Testis (tissue), 3 donors: ENCODE measurements around the gene GOLGA5. TPM values are rescaled to one million over a fixed set of nuclear protein-coding genes. Genes with fewer than 3 reads are reported as not detected.
"Not testable (repeated sequence)": the region's sequence is repeated elsewhere in the genome, so short reads cannot be mapped to it uniquely, and the experiment has no call there.

Source experiments
- DNase-seq: peaks from one replicate; pipeline ENCODE4 v3.0.0-alpha.2; 2019
- H3K27ac ChIP-seq, 2 donors: fragments of 200-600 bp; sonication (generic); one replicate each; pipeline ENCODE4 v1.5.1; 2019
- H3K27me3 ChIP-seq: fragments of 200-600 bp; sonication (generic); one replicate; pipeline ENCODE4 v1.5.1; 2019
- H3K36me3 ChIP-seq: fragments of 200-600 bp; sonication (generic); one replicate; pipeline ENCODE4 v1.5.1; 2017; ENCODE audit warnings: low read depth; ENCODE audit errors: missing control alignments
- H3K4me1 ChIP-seq: fragments of 200-600 bp; sonication (generic); one replicate; pipeline ENCODE4 v1.5.1; 2019
- H3K4me3 ChIP-seq, 2 donors: fragments of 200-600 bp; sonication (generic); one replicate each; pipeline ENCODE4 v1.5.1; 2017 to 2019
- H3K9me3 ChIP-seq: fragments of 200-600 bp; sonication (generic); one replicate; pipeline ENCODE4 v1.5.1; 2017
- CTCF ChIP-seq, 3 experiments: fragments of 450-650 bp in 2 of 3; fragments of 200-600 bp in 1 of 3; sonication (generic) in 1 of 3; IDR thresholded peaks; one replicate each; pipeline ENCODE4 v1.5.1; 2016 to 2019; ENCODE audit warnings: antibody characterized with exemption in 3 of 3, mild to moderate bottlenecking in 2 of 3, moderate library complexity in 1 of 3
- POLR2A ChIP-seq: fragments of 450-650 bp; IDR thresholded peaks from one replicate; pipeline ENCODE4 v1.6.1; 2017; ENCODE audit warnings: antibody characterized with exemption, mild to moderate bottlenecking, moderate library complexity
- WGBS, 2 donors: methylation state at CpG; one replicate each; pipeline ENCODE4 v1.1.5; 2018; 5-methylcytosine and 5-hydroxymethylcytosine counted together
- intact Hi-C: fragments of 100-400 bp; cut with DNase I; formaldehyde crosslinking; loops from one replicate; pipeline ENCODE4 v1.15.1; 2023; ENCODE audit warnings: low total_unique reads
- polyA plus RNA-seq: library from polyadenylated mRNA; stranded (reverse); fragments of 350-450 nt; fragmentation: Illumina TruSeq; extraction: RNeasy Lipid Tissue Mini Kit (QIAGEN cat#74804); gene quantifications from one replicate; pipeline ENCODE4 v1.2.3, GENCODE V29; 2014; ENCODE audit warnings: low read depth, low replicate concordance; ENCODE audit not compliant: insufficient read depth
- total RNA-seq, 2 donors: library from RNA; depleted of rRNA; stranded (reverse); fragments of >200 nt; gene quantifications; one replicate each; pipeline ENCODE4 v1.2.3, GENCODE V29; 2016

Gene GOLGA5
- total and polyA plus RNA-seq, 3 donors from 2014 or later = 46.8 to 92.0 (median 78.2) TPM

GRCh38 chr14:92847278-92847677 is 53.2 kb downstream of the GOLGA5 start:
- Histone ChIP-seq H3K27me3 (no peaks in the 10 kb centered on the region), H3K4me1 (no peaks in the 10 kb centered on the region), H3K4me3 (no peak overlapping the region), H3K27ac (no peak overlapping the region), H3K9me3 (no peaks in the 10 kb centered on the region), H3K36me3 (no peaks in the 10 kb centered on the region)
- WGBS, 2 donors = 69 to 72% methylated on average over 6 of the region's 6 CpGs
- TF ChIP-seq POLR2A = no peak
- TF ChIP-seq CTCF (IDR thresholded peaks at IDR 0.05) = no peak
- intact Hi-C loops = no loop called here
- DNase-seq = no peak

- H3K27ac ChIP-seq = no peak overlapping the region
- no peak for DNase-seq
- TF ChIP-seq CTCF (IDR thresholded peaks at IDR 0.05) = no peak
- TF ChIP-seq POLR2A = no peak
- WGBS, 2 donors = 68 to 77% methylated on average over 2 of the region's 2 CpGs
- H3K4me3 ChIP-seq = no peak overlapping the region
- H3K27me3 ChIP-seq = no peaks in the 10 kb centered on the region
- intact Hi-C loops = no loop called here
- H3K36me3 ChIP-seq = no peaks in the 10 kb centered on the region
- no peaks in the 10 kb centered on the region for H3K4me1 ChIP-seq
- H3K9me3 ChIP-seq = no peaks in the 10 kb centered on the region
Observed at GRCh38 chr14:92847749-92848148, 53.6 kb downstream of the GOLGA5 start.

- no peak for DNase-seq
- H3K9me3 ChIP-seq = no peaks in the 10 kb centered on the region
- no peaks in the 10 kb centered on the region for H3K27me3 ChIP-seq
- no peak overlapping the region for H3K27ac ChIP-seq
- H3K4me1 ChIP-seq = no peaks in the 10 kb centered on the region
- 58 to 69% methylated on average over 4 of the region's 4 CpGs for WGBS, 2 donors
- intact Hi-C loops = no loop called here
- TF ChIP-seq POLR2A = no peak
- no peak for TF ChIP-seq CTCF (IDR thresholded peaks at IDR 0.05)
- no peaks in the 10 kb centered on the region for H3K36me3 ChIP-seq
- H3K4me3 ChIP-seq = no peak overlapping the region
Observed at GRCh38 chr14:92848887-92849286, 54.8 kb downstream of the GOLGA5 start.

GRCh38 chr14:92850492-92850891 is 56.4 kb downstream of the GOLGA5 start:
- Histone ChIP-seq H3K36me3 (no peaks in the 10 kb centered on the region), H3K4me3 (no peak overlapping the region), H3K4me1 (no peaks in the 10 kb centered on the region), H3K27ac (no peak overlapping the region), H3K9me3 (no peaks in the 10 kb centered on the region), H3K27me3 (no peaks in the 10 kb centered on the region)
- WGBS, 2 donors = 91 to 96% methylated on average over 2 of the region's 2 CpGs
- DNase-seq = no peak
- TF ChIP-seq POLR2A = no peak
- no peak for TF ChIP-seq CTCF (IDR thresholded peaks at IDR 0.05)
- intact Hi-C loops = no loop called here

- DNase-seq, H3K4me1 ChIP-seq, H3K27ac ChIP-seq, H3K9me3 ChIP-seq, H3K27me3 ChIP-seq, H3K36me3 ChIP-seq, H3K4me3 ChIP-seq, intact Hi-C loops: not testable (repeated sequence)
- 92 to 93% methylated on average over 6 to 8 of the region's 8 CpGs for WGBS, 2 donors
Observed at GRCh38 chr14:92853136-92853535, 59.0 kb downstream of the GOLGA5 start.
